Right ventricle myocardium superior (tissue), 1 donor: Measurements from ENCODE around the gene FRMPD2. TPM values are rescaled to one million over a fixed set of nuclear protein-coding genes. Genes with fewer than 3 reads are reported as not detected.
"Not testable (repeated sequence)": the region's sequence is repeated elsewhere in the genome, so short reads cannot be mapped to it uniquely, and the experiment has no call there.

Experiments
- ATAC-seq: fragments of 200-7000 bp; cut with Tn5 transposase; one replicate; pipeline ENCODE4 v1.9.1; 2020; ENCODE audit warnings: mild to moderate bottlenecking; ENCODE audit not compliant: poor library complexity
- DNase-seq: peaks from one replicate; pipeline ENCODE4 v3.0.0-alpha.2; 2020
- intact Hi-C: fragments of 100-400 bp; cut with DNase I; formaldehyde crosslinking; loops from one replicate; pipeline ENCODE4 v1.11.2; 2022
- total RNA-seq: library from RNA; stranded (reverse); fragmentation: NEBNext Ultra II Directional; extraction: Animal tissue kit (Norgen Biotek cat#: 25700); gene quantifications from one replicate; pipeline ENCODE4 v1.2.1, GENCODE V29; 2021
- donor health status: DM: no; HTN: yes; CAD: no; lungs with severe emphysema.

FRMPD2 gene
- total RNA-seq, 1 donor from 2014 or later = 0.11 TPM

- ATAC-seq (peak; percentile 81), DNase-seq (no peak)
- intact Hi-C loops = no loop called here
These were observed 86.6 kb downstream of the FRMPD2 start for GRCh38 chr10:48187713-48188485.

- no peak for ATAC-seq
- intact Hi-C loops = no loop called here
- DNase-seq = no peak
These were observed 87.4 kb downstream of the FRMPD2 start for GRCh38 chr10:48187126-48187525.

DNA sequence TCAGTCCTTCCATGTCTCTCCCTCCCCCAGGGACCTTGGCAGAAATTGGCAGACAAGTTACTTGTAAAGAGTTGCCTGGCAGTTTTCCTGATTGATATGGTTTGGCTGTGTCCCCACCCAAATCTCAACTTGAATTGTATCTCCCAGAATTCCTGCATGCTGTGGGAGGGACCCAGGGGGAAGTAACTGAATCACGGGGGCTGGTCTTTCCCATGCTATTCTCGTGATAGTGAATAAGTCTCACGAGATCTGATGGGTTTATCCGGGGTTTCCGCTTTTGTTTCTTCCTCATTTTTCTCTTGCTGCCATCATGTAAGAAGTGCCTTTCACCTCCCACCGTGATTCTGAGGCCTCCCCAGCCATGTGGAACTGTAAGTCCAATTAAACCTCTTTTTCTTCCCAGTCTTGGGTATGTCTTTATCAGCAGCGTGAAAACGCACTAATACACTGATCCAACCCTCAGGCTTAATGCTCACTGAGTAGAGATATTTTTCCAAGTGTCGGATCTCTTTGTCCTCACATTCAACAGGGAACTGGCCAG is 88.2 kb downstream of the FRMPD2 start:
- DNase-seq, ATAC-seq, intact Hi-C loops: not testable (repeated sequence)

- ATAC-seq (no peak), DNase-seq (no peak)
- intact Hi-C loops = no loop called here
These were observed 90.3 kb downstream of the FRMPD2 start for GRCh38 chr10:48184224-48184623.

GRCh38 chr10:48172715-48173114 is 101.8 kb downstream of the FRMPD2 start:
- ATAC-seq, intact Hi-C loops: not testable (repeated sequence)

DNA sequence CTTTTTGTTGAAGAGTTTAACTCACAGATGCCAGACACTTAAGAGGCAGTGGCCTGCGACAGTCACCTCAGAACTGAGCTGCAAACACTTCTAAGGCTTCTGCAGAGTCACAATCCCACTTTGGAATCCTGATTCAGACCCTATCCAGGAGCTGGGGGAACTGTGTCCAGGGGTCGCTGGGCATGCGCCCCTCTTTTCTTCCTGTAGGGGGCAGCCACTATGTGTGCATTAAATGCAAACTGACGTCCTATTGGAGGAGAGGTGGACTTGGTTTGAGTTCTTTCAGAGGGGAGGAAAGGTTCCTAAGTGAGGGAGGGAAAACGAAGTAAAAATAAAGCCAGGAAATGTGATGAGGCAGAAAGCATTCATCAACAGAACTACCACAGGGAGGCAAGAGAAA is 113.8 kb downstream of the FRMPD2 start:
- DNase-seq, ATAC-seq, intact Hi-C loops: not testable (repeated sequence)

More at GRCh38 chr10:48172715-48173114, 101.8 kb downstream of the FRMPD2 start:
- not testable (repeated sequence) for DNase-seq

GRCh38 chr10:48160163-48160562 is 114.3 kb downstream of the FRMPD2 start:
- ATAC-seq, DNase-seq, intact Hi-C loops: not testable (repeated sequence)

GRCh38 chr10:48154211-48155140 is 120.0 kb downstream of the FRMPD2 start:
- peak; percentile 42 for DNase-seq
- intact Hi-C loops = not testable (repeated sequence)
- ATAC-seq = peak; percentile 60

GRCh38 chr10:48147643-48148042 is 126.9 kb downstream of the FRMPD2 start:
- ATAC-seq, DNase-seq, intact Hi-C loops: not testable (repeated sequence)

DNA sequence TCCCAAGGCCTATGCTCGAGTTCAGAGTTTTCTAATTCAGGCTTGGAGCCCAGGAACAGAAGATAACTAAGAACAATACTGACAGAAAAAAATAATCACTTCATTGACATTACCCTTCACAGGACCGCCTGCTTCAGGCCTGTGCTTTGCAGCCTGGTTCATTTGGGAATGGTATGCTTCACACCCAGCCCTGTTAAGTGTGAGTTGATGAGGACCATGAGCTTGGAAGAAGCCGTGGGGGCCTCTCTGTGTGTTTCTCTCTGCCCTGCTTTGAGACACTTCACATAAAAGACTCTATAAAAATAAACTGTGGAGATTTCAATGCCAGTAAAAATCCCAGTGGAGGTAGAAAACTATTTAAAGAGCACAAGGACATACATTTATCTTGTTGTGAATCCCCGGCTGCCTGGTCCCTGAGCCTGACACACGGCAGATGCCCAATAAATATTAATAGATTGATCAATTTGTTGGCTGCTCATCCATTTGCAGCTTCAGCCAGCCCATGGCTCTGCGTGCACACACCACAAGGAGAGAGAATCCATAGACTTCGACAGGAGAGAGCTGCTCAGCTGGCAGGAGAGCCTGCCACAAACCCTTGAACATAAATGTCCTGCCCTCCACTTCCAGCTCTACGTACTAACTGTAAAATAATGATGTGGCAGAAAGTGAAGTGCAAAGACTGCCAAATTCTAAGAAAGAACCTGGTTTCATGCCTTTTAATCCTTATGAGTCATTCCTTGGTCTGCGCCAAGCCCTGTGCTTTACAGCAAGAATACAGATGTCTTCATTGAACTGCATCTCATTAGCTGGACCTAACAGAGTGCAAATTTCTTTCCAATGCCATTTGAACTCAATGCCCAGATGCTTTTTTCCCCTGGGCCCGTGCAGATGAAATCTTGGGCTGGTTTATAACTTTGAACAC is 130.5 kb downstream of the FRMPD2 start:
- DNase-seq, intact Hi-C loops: not testable (repeated sequence)
- ATAC-seq = peak; percentile 18

GRCh38 chr10:48140949-48141348 is 133.5 kb downstream of the FRMPD2 start:
- intact Hi-C loops, DNase-seq, ATAC-seq: not testable (repeated sequence)

- intact Hi-C loops, DNase-seq: not testable (repeated sequence)
- peak; percentile 91 for ATAC-seq
These were observed 134.3 kb downstream of the FRMPD2 start for GRCh38 chr10:48139953-48140850.

DNA sequence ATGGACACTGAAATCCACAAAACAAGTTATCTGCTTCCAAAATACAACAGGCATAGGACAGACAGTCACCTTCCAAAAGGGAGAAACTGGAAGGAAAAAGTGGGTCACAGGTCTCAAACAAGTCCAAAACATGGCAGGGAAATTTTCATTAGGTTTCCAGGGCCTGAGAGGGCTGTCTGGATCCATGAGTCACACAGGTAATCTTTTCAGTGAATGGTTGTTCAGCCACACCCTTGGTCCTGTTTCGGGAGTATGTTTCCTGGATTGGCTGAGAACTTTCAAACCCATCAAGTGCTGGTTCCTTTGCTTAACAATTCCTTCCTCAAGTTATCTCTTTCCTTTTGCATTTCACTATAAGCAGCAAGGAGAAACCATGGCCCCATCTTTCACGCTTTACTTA is 145.5 kb downstream of the FRMPD2 start:
- intact Hi-C loops, ATAC-seq, DNase-seq: not testable (repeated sequence)

DNA sequence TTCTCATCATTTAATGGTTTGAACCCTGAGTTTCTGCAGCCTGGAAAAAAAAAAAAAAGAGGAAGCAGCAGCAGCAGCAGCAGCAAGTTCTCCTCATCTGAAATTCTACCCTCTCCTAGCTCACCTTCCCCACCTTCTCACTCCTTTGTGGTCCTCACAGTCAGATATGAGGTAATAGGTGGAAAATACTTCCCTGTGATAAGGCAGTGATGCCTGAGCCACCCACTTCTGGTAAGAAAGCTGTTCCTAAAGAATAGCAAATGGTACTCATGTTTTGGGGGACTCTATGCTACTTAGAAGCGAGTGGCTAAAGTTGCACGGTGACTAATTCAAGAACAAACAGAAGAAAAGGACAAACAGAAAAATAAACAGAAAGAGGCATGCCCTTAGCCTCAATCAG is 148.2 kb downstream of the FRMPD2 start:
- ATAC-seq, DNase-seq, intact Hi-C loops: not testable (repeated sequence)

- intact Hi-C loops, ATAC-seq, DNase-seq: not testable (repeated sequence)
These were observed 148.9 kb downstream of the FRMPD2 start for GRCh38 chr10:48125631-48126030.

- DNase-seq, ATAC-seq, intact Hi-C loops: not testable (repeated sequence)
These were observed 151.9 kb downstream of the FRMPD2 start for GRCh38 chr10:48122618-48123017.

DNA sequence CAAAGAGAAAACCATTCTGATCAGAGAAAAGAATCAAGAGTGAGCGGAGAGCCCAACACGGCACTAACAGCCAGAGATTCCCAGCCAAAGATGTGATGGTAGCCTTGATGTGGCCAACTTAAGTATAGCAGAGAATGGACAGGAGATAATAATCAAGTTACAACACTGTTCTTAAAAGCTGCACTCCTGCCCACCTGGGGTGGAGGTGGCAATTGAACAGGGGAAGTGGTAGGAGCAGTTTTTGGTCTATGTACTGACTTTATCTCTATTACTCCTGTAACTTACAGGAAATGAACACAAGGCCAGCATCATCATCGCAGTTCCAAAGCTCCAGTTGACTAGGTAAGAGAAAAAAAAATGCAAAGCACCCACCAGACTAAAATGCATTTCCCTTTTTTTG is 164.2 kb downstream of the FRMPD2 start:
- ATAC-seq, intact Hi-C loops, DNase-seq: not testable (repeated sequence)
